ENCODE data around the gene COX7B2.

- TF ChIP-seq CTCF (IDR thresholded peaks at IDR 0.05) (no peak), POLR2A (IDR thresholded peaks at IDR 0.05) (no peak)
These were observed at the start of gene COX7B2 for GRCh38 chr4:46909078-46909477.
